HUES64 (cell line): Measurements from ENCODE around the gene TMEM109. TPM values are rescaled to one million over a fixed set of nuclear protein-coding genes. Genes with fewer than 3 reads are reported as not detected.

ENCODE experiments used
- H3K27ac ChIP-seq: 2 replicates; pipeline ENCODE4 v1.7.0; 2013; ENCODE audit warnings: low read depth, low read length, inconsistent platforms
- H3K27me3 ChIP-seq: 2 replicates; pipeline ENCODE4 v1.6.1; 2013; ENCODE audit warnings: mild to moderate bottlenecking, low read length; ENCODE audit not compliant: insufficient read depth
- H3K36me3 ChIP-seq: 2 replicates; pipeline ENCODE4 v1.6.1; 2013; ENCODE audit warnings: mild to moderate bottlenecking, low read length; ENCODE audit not compliant: insufficient read depth
- H3K4me1 ChIP-seq: 2 replicates; pipeline ENCODE4 v1.6.1; 2013; ENCODE audit warnings: mild to moderate bottlenecking, low read length, moderate library complexity; ENCODE audit not compliant: insufficient read depth
- H3K4me3 ChIP-seq: 2 replicates; pipeline ENCODE4 v1.5.1; 2013; ENCODE audit warnings: mild to moderate bottlenecking, low read length, moderate library complexity
- H3K9ac ChIP-seq: 2 replicates; pipeline ENCODE4 v1.6.1; 2013; ENCODE audit warnings: mild to moderate bottlenecking, low read depth, low read length
- H3K9me3 ChIP-seq: 2 replicates; pipeline ENCODE4 v1.6.1; 2013; ENCODE audit warnings: low read depth, low read length; ENCODE audit not compliant: insufficient read depth
- WGBS: fragments of 150-250, 120-280 bp; methylation state at CpG from one replicate; pipeline ENCODE4 v1.1.7; 2013; ENCODE audit warnings: missing lambda C conversion rate; 5-methylcytosine and 5-hydroxymethylcytosine counted together
- polyA plus RNA-seq, 2 experiments: library from polyadenylated mRNA; stranded (reverse); fragments of 50-300 nt; gene quantifications; one replicate each; pipeline ENCODE4 v1.2.3, GENCODE V29; 2013

The TMEM109 gene
- polyA plus RNA-seq (2013, experiment 1 of 2) = 46.1 TPM
- 48.6 TPM for polyA plus RNA-seq (2013, experiment 2 of 2)

- under 1% methylated on average over 69 of the region's 70 CpGs for WGBS
- Histone ChIP-seq H3K9ac (peak within 1 kb of the TSS; percentile 75), H3K36me3 (no peaks in the 10 kb centered on the region; the same call in 1 of the 2 replicates), H3K9me3 (no peaks in the 10 kb centered on the region), H3K27me3 (peaks cover 17% of the 10 kb centered on the region), H3K27ac (peak within 1 kb of the TSS; percentile 71), H3K4me1 (peaks cover 33% of the 10 kb centered on the region), H3K4me3 (peak within 1 kb of the TSS; percentile 59)
These were observed at the start of gene TMEM109 for GRCh38 chr11:60913793-60914632. Gene TMEM109 (plus strand): TSS chr11:60914158. CDS start chr11:60919694, 5,536 bp downstream.

- 85% methylated on average over 7 of the region's 7 CpGs for WGBS
These were observed 49.0 kb upstream of the TMEM109 start for GRCh38 chr11:60864856-60865513.

GRCh38 chr11:60866911-60867870 is 46.8 kb upstream of the TMEM109 start, which contains the start of gene ZP1:
Gene ZP1 (plus strand): TSS chr11:60867542. CDS start chr11:60867562, 20 bp downstream.
- no peaks in the 10 kb centered on the region for H3K9me3 ChIP-seq
- no peak within 1 kb of the TSS for H3K9ac ChIP-seq
- no peak within 1 kb of the TSS for H3K27ac ChIP-seq
- no peaks in the 10 kb centered on the region for H3K4me1 ChIP-seq
- no peaks in the 10 kb centered on the region for H3K36me3 ChIP-seq
- H3K4me3 ChIP-seq = no peak within 1 kb of the TSS
- no peaks in the 10 kb centered on the region for H3K27me3 ChIP-seq
- 84% methylated on average over 13 of the region's 13 CpGs for WGBS

More at GRCh38 chr11:60864856-60865513, 49.0 kb upstream of the TMEM109 start:
- no peaks in the 10 kb centered on the region for H3K4me1 ChIP-seq
- no peaks in the 10 kb centered on the region for H3K27me3 ChIP-seq
- H3K9me3 ChIP-seq = no peaks in the 10 kb centered on the region
- H3K36me3 ChIP-seq = no peaks in the 10 kb centered on the region
- H3K4me3 ChIP-seq = no peak overlapping the region
- no peak overlapping the region for H3K27ac ChIP-seq
- H3K9ac ChIP-seq = no peak overlapping the region

GRCh38 chr11:60867871-60868681 is 45.9 kb upstream of the TMEM109 start:
- 94% methylated on average over 10 of the region's 10 CpGs for WGBS
- H3K4me1 ChIP-seq = no peaks in the 10 kb centered on the region
- no peak overlapping the region for H3K27ac ChIP-seq

GRCh38 chr11:60868682-60869450 is 45.1 kb upstream of the TMEM109 start:
- Histone ChIP-seq H3K27me3 (no peaks in the 10 kb centered on the region), H3K9me3 (no peaks in the 10 kb centered on the region), H3K4me1 (0 out of 2 replicates have a peak, but pooled peaks cover 5% of the 10 kb centered on the region), H3K36me3 (no peaks in the 10 kb centered on the region), H3K9ac (no peak overlapping the region), H3K27ac (no peak overlapping the region), H3K4me3 (no peak overlapping the region)
- WGBS = 87% methylated on average over 9 of the region's 10 CpGs

More at GRCh38 chr11:60867871-60868681, 45.9 kb upstream of the TMEM109 start:
- no peaks in the 10 kb centered on the region for H3K36me3 ChIP-seq
- no peak overlapping the region for H3K4me3 ChIP-seq
- H3K27me3 ChIP-seq = no peaks in the 10 kb centered on the region
- H3K9me3 ChIP-seq = no peaks in the 10 kb centered on the region
- no peak overlapping the region for H3K9ac ChIP-seq

- Histone ChIP-seq H3K4me1 (0 out of 2 replicates have a peak, but pooled peaks cover 5% of the 10 kb centered on the region), H3K9ac (no peak overlapping the region), H3K4me3 (no peak overlapping the region), H3K27ac (no peak overlapping the region), H3K9me3 (no peaks in the 10 kb centered on the region), H3K27me3 (no peaks in the 10 kb centered on the region), H3K36me3 (no peaks in the 10 kb centered on the region)
- WGBS = 95% methylated on average over 7 of the region's 7 CpGs
These were observed 44.5 kb upstream of the TMEM109 start for GRCh38 chr11:60869451-60869825.

- Histone ChIP-seq H3K4me3 (no peak overlapping the region), H3K4me1 (0 out of 2 replicates have a peak, but pooled peaks cover 5% of the 10 kb centered on the region), H3K9ac (no peak overlapping the region), H3K9me3 (no peaks in the 10 kb centered on the region), H3K36me3 (no peaks in the 10 kb centered on the region), H3K27ac (no peak overlapping the region), H3K27me3 (no peaks in the 10 kb centered on the region)
- WGBS = 66% methylated on average over 3 of the region's 3 CpGs
These were observed 43.7 kb upstream of the TMEM109 start for GRCh38 chr11:60870276-60870675.

GRCh38 chr11:60870733-60871377 is 43.1 kb upstream of the TMEM109 start:
- no peak overlapping the region for H3K9ac ChIP-seq
- no peaks in the 10 kb centered on the region for H3K9me3 ChIP-seq
- H3K27ac ChIP-seq = no peak overlapping the region
- no peak overlapping the region for H3K4me3 ChIP-seq
- H3K27me3 ChIP-seq = no peaks in the 10 kb centered on the region
- WGBS = 92% methylated on average over 13 of the region's 13 CpGs
- H3K36me3 ChIP-seq = no peaks in the 10 kb centered on the region
- H3K4me1 ChIP-seq = 0 out of 2 replicates have a peak, but pooled peaks cover 5% of the 10 kb centered on the region

GRCh38 chr11:60871378-60872061 is 42.4 kb upstream of the TMEM109 start:
- no peak overlapping the region for H3K9ac ChIP-seq
- WGBS = 88% methylated on average over 7 of the region's 7 CpGs
- H3K4me1 ChIP-seq = 0 out of 2 replicates have a peak, but pooled peaks cover 5% of the 10 kb centered on the region

More at GRCh38 chr11:60871378-60872061, 42.4 kb upstream of the TMEM109 start:
- H3K27ac ChIP-seq = no peak overlapping the region
- no peaks in the 10 kb centered on the region for H3K27me3 ChIP-seq
- H3K9me3 ChIP-seq = no peaks in the 10 kb centered on the region
- no peak overlapping the region for H3K4me3 ChIP-seq
- no peaks in the 10 kb centered on the region for H3K36me3 ChIP-seq
